PC-9 (cell line): ENCODE measurements around the gene PTPRT.

ENCODE experiments used
- CTCF ChIP-seq: fragments of 200-600 bp; sonication (generic); conservative IDR thresholded peaks from 2 replicates; pipeline ENCODE4 v1.6.1; 2017; ENCODE audit warnings: mixed run types, antibody characterized with exemption, mild to moderate bottlenecking, moderate library complexity
- EZH2 ChIP-seq: fragments of 200-600 bp; sonication (generic); IDR thresholded peaks from 2 replicates; pipeline ENCODE4 v1.8.0; 2017; ENCODE audit warnings: antibody characterized with exemption, low read depth

GRCh38 chr20:43188234-43188653 is 1.5 kb downstream of the PTPRT start:
- no peak for TF ChIP-seq CTCF
- no peak for TF ChIP-seq EZH2
